RPMI7951 (cell line): ENCODE data around the gene RFX7. TPM values are rescaled to one million over a fixed set of nuclear protein-coding genes. Genes with fewer than 3 reads are reported as not detected.
A peak's percentile ranks its signal among the peaks of the same experiment; 100 is the strongest.
"Not testable (repeated sequence)": the region's sequence is repeated elsewhere in the genome, so short reads cannot be mapped to it uniquely, and the experiment has no call there.

Experiments
- DNase-seq: peaks from one replicate; pipeline ENCODE4 v3.0.0-alpha.2; 2012; ENCODE audit warnings: low read depth
- total RNA-seq: library from RNA; depleted of rRNA; stranded (reverse); fragments of >200 nt; shearing (Covaris generic); gene quantifications from 2 replicates; pipeline ENCODE4 v1.2.3, GENCODE V29; 2014

RFX7 gene
- total RNA-seq, 1 experiment from 2014 or later: 7.8 TPM

GRCh38 chr15:56205061-56205876 is 38.4 kb downstream of the RFX7 start:
- DNase-seq: no peak

DNA sequence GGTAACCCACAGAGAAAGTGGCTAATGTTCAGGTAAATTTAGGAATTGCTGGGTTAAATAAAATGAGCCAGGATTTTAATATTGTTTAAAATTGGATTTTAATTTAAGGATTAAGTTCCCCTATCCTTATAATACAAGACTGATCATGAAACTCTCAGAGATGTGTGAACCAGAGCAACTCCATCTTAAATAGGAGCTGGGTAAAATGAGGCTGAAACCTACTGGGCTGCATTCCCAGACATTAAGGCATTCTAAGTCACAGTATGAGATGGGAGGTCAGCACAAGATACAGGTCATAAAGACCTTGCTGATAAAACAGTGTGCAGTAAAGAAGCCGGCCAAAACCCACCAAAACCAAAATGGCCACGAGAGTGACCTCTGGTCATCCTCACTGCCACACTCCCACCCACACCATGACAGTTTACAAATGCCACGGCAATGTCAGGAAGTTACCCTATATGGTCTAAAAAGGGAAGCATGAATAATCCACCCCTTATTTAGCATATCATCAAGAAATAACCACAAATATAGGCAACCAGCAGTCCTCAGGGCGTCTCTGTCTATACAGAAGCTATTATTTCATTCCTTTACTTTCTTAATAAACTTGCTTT is 40.3 kb downstream of the RFX7 start:
- DNase-seq: peak; percentile 27

- DNase-seq: no peak
These were observed 41.0 kb downstream of the RFX7 start for GRCh38 chr15:56202701-56203100.

GRCh38 chr15:56199038-56199437 is 44.6 kb downstream of the RFX7 start:
- DNase-seq: no peak

- DNase-seq: no peak
These were observed 49.6 kb downstream of the RFX7 start for GRCh38 chr15:56194035-56194434.

GRCh38 chr15:56192659-56193442 is 50.8 kb downstream of the RFX7 start:
- no peak for DNase-seq

DNA sequence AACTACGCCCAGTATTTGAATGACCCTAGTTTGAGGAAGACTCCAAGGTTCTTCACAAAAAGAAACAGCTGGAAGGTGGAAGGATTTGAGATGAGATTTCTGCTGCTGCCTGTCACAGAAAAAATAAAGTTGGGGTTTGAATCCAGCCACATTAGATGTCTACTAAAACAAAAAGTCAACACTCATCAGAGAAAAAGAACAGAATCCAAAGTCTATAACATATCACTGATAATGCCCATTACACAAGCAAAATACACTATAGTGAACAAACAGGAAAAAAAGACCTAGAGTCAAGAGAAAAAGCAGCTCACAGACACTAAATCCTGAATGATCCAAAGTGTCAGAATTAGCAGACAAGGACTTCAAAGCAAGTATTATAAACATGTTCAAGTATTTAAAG is 56.0 kb downstream of the RFX7 start:
- DNase-seq: no peak

GRCh38 chr15:56185980-56186379 is 57.7 kb downstream of the RFX7 start:
- DNase-seq: no peak

DNA sequence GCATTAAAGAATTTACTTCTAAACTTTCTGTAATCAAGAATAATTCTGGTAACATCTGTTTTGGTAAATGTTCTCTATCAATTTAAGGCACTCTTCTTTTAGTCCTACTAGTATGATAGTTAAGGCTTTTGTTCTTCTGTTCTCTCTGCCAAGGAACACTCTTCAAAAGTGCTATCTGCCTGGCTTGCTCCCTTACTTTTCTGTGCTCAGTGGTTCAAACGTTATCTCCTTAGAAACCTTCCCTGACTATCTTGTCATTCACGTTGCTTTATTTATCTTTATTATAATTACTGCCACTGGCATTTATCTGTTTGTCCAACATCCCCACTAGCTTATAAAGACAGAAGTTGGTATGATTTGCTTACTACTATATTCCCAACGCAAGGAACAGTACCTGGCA is 59.2 kb downstream of the RFX7 start:
- DNase-seq: no peak

DNA sequence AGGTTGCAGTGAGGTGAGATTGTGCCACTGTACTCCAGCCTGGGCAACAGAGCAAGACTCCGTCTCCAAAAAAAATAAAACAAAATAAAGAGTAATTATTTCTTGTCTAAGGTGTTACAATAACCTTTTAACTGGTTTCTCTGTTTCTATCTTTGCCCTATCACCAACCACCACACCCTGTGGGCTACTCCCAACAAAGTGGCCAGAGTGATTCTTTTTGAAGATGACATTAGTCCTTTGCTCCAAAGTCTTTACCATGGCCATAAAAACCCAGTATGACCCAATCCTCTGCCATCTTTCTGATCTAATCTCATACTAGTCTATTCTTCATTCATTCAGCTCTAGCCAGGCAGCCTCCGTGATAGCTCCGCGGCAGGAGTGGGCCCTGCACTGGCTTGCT is 62.8 kb downstream of the RFX7 start:
- no peak for DNase-seq

GRCh38 chr15:56176996-56177395 is 66.7 kb downstream of the RFX7 start:
- DNase-seq: no peak

DNA sequence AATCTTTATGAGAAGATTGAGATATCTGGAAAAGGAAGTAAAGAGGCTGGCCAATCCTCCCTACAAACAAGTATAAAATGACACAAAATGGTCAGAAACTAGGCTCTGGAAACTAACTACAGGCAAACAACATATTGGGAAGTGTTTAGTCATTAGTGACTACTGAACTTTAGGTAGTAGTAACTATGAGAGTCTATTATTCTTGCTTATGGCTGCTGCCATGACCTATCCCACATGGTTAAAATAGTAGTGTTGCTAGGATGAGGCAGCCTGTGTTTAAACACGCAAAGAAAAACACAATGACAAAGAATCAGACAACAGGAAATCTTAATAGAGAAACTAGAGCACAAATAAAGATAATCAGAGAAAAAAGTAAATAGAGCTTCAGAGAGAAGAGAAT is 67.9 kb downstream of the RFX7 start:
- DNase-seq: no peak

GRCh38 chr15:56174649-56175048 is 69.0 kb downstream of the RFX7 start:
- no peak for DNase-seq

DNA sequence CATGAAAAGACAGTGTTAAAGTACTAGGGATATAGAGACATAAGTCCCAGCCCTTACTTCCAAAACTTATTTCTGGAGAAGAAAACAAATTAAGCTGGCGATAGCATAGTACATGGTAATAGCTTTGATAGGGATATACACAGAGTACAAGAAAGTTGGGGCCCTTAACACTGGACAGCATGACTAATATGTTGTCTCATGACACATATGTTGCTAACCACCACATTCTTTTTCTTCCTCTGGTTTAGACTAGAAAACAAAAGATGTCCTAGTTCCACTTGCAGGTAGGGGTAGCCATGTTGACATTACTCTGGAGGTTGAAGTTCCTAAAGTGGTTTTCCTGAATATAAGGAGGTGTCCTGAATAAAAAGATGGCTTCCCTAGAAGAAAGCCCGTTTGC is 75.3 kb downstream of the RFX7 start:
- peak; percentile 42 for DNase-seq

DNA sequence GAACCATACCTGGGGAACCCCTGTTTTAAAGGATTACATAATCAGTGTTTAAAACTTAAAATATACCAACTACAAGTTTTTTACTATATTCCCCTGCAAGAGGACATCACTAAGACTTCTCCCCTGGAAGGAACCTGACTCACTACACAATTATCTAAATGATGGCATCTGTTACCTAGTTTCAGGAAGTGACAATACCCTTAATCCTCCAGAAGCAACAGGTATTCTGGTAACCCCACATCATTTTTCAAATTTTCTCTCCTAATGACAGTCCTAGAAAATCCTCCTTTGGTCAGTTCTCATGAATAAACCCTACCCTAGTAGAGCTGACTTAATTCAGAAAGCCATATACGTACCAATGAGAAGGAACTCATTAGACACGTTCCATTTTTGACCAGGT is 78.4 kb downstream of the RFX7 start:
- DNase-seq: no peak

DNA sequence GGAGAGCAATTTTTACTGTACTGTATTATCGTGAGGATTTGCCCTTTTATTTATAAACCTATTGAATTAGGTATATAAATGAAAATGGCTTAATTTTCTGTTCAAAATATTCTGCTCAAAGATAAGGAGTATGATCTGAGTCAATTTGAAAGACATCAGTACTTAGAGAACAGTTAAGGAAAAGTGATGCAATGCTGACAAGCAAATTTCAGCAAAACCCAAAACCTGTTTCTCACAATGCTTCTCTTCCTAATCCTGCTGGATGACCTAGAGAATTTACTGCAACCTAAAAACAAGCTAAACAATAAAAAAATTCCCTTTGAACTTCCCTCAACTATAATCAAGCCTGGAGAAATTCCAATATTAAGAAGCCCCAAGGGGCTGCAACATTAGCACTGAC is 82.7 kb downstream of the RFX7 start:
- DNase-seq: no peak

DNA sequence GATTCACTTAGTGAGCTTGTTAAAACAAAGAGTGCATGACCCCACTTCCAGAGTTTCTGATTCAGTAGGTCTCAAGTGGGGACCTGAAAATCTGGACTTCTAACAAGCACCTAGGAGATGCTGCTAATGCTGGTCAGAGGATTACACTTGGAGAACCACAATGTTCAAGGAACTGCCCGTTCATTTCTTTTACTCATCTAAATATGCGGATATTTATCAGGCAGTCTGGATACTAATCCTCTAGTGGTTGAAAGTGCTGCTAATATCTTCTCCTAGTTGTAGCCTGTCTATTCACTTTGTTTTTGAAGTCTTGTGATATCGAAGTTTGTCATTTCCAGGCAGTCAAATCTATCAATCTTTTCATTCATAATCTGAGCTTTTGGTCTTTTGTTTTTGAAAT is 86.8 kb downstream of the RFX7 start:
- DNase-seq: no peak

DNA sequence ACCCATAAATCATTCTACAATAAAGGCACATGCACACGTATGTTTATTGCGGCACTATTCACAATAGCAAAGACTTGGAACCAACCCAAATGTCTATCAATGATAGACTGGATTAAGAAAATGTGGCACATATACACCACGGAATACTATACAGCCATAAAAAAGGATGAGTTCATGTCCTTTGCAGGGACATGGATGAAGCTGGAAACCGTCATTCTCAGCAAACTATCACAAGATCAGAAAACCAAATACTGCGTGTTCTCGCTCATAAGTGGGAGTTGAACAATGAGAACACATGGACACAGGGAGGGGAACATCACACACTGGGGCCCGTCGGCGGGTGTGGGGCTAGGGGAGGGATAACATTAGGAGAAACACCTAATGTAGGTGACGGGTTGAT is 88.4 kb downstream of the RFX7 start:
- DNase-seq: not testable (repeated sequence)

DNA sequence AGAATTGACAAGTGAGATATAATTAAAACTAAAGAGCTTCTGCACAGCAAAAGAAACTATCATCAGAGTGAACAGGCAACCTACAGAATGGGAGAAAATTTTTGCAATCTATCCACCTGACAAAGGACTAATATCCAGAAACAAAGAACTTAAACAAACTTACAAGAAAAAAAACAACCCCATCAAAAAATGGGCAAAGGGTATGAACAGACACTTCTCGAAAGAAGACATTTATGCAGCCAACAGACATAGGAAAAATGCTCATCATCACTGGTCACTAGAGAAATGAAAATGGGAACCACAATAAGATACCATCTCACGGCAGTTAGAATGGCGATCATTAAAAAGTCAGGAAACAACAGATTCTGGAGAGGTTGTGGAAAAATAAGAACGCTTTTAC is 88.9 kb downstream of the RFX7 start:
- DNase-seq: not testable (repeated sequence)

DNA sequence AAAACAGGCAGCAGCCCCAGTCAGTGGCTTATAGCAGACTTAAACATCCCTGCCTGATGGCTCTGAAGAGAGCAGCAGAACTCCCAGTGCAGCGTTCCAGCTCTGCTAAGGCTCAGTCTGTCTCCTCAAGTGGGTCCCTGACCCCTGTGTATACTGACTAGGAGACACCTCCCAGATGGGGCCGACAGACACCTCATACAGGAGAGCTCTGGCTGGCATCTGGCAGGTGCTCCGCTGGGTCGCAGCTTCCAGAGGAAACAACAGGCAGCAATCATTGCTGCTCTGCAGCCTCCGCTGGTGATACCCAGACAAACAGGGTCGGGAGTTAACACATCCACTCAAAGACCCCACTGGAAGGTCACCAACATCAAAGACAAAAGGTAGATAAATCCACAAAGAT is 93.5 kb downstream of the RFX7 start:
- DNase-seq: no peak

DNA sequence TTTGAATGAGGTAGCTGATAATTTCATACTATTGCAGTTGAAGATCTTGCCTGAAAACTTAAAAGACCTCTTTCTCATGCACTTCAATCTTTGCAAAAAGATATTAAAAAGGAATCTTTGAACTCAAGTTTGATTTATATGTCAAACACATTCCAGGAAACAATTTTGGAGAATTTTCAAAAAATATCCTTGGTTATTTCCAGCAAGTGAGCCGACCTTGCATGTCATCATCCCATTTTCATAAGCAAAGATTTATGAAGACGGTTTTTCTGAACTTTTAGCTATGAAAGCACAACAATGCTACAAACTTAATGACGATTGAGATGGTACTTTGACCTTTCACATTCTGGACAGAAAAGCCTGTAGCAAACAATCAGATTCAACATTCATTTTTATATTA is 95.6 kb downstream of the RFX7 start:
- no peak for DNase-seq

DNA sequence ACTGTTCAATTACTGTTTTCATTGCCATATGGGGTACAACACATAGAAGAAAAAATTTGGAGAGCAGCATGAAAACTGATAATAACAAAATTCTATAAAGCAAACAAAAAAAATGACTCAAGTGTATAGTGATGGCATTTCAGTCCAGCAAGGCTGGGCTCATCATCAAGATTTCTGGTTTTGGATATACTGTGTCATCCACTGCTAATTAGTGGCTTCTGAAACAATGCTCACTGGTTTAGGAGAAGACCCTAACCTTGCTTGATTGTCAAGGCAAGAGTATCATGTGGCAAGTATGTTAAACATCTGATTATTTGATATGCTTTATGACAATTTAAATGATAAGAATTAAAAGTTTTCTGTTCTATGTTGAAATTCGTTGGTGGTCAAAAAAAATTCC is 96.9 kb downstream of the RFX7 start:
- no peak for DNase-seq

DNA sequence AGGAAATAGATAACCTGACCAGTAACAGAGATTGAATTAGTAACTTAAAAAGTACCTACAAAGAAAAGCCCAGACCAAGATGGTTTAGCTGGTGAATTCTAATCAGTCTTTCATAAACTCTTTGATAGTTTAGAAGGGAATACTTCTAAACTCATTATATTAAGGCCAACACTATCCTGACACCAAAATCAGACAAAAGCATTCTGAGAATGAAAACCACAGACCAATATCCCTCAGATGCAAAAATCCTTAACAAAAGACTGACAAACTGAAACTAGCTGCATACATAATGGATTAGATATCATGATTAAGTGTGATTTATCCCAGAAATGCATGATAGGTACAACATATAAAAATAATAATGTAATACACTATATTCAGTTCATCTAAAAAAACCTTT is 115.6 kb downstream of the RFX7 start:
- no peak for DNase-seq
